ENCODE measurements around the gene NAT16. TPM values are rescaled to one million over a fixed set of nuclear protein-coding genes. Genes with fewer than 3 reads are reported as not detected.
A peak's percentile ranks its signal among the peaks of the same experiment; 100 is the strongest.

Gene NAT16
- total and polyA plus RNA-seq, 9 donors, result 0.12 TPM; not detected in 8

DNA sequence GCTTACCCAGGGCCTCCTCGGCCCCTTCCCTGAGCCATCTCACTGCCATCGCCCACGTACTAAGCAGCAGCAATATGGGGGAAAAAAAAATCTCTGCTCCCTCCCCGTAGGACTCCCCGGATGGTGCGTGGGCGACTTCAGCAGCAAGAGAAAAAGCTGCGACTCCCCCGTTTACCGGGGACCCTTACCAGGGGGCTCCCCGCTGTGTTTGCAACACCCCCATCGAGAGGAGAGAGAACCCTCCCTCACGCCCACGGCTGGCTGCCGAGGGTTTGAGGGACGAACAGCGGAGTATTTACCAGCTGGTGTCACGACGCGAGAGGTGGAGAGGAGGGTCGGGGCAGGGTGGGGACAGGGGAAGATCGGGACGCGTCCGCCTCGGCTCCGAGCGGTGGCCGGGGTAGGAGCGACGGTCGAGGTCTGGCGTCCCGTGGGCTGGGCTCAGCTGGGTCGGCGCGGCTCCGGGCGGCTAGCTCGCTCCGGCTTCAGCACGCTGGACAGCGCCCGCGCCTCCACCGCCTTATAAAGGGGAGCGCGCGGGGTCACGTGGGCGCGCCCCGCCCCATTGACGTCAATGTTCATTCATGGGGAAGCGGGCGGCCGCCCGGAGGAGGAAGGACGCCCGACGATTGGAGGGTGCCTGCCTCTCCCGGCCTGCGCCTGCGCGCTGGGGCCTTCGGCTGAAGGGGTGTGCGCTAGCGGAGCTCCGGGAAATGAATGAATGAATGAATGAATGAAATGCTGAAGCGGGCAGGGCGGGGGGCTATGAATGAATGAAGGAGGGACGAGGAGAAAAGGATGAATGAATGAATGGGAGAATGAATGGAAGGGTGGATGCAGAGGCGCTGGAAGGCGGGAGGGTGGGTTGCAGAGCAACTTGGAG lies 14.8 kb downstream of the NAT16 start, which contains the start of gene VGF:
Gene VGF (minus strand): TSS at position 495 of the 883 bp plus-strand sequence. CDS start 726 bp downstream, outside the sequence.
- Histone ChIP-seq H3K4me3 (ENCODE audit: low read length) (no peak within 1 kb of the TSS), H3K27ac (ENCODE audit: low read length) (no peak within 1 kb of the TSS), H3K4me1 (ENCODE audit: control insufficient read depth, insufficient read depth, low read length) (peaks cover 32% of the 10 kb centered on the region), H3K36me3 (ENCODE audit: control insufficient read depth, insufficient read depth, low read length) (peaks cover 4% of the 10 kb centered on the region), H3K9me3 (replicated peaks; ENCODE audit: control insufficient read depth, low read depth, low read length) (no peaks in the 10 kb centered on the region), H3K27me3 (ENCODE audit: control insufficient read depth, insufficient read depth, low read length) (peaks cover 86% of the 10 kb centered on the region)
- 1% methylated on average over 65 of the region's 74 CpGs for WGBS (ENCODE audit: insufficient coverage)
- DNase-seq, result peak; percentile 94

GRCh38 chr7:101164071-101164840 lies 15.8 kb downstream of the NAT16 start:
- H3K36me3 ChIP-seq (ENCODE audit: control insufficient read depth, insufficient read depth, low read length), result peaks cover 14% of the 10 kb centered on the region
- no peak overlapping the region for H3K27ac ChIP-seq (ENCODE audit: low read length)
- H3K4me3 ChIP-seq (ENCODE audit: low read length), result no peak overlapping the region
- H3K9me3 ChIP-seq (replicated peaks; ENCODE audit: control insufficient read depth, low read depth, low read length), result no peaks in the 10 kb centered on the region
- peak; percentile 53 for DNase-seq
- H3K4me1 ChIP-seq (ENCODE audit: control insufficient read depth, insufficient read depth, low read length), result peaks cover 32% of the 10 kb centered on the region
- H3K27me3 ChIP-seq (ENCODE audit: control insufficient read depth, insufficient read depth, low read length), result peaks cover 76% of the 10 kb centered on the region
- under 1% methylated on average over 70 of the region's 75 CpGs for WGBS (ENCODE audit: insufficient coverage)

DNA sequence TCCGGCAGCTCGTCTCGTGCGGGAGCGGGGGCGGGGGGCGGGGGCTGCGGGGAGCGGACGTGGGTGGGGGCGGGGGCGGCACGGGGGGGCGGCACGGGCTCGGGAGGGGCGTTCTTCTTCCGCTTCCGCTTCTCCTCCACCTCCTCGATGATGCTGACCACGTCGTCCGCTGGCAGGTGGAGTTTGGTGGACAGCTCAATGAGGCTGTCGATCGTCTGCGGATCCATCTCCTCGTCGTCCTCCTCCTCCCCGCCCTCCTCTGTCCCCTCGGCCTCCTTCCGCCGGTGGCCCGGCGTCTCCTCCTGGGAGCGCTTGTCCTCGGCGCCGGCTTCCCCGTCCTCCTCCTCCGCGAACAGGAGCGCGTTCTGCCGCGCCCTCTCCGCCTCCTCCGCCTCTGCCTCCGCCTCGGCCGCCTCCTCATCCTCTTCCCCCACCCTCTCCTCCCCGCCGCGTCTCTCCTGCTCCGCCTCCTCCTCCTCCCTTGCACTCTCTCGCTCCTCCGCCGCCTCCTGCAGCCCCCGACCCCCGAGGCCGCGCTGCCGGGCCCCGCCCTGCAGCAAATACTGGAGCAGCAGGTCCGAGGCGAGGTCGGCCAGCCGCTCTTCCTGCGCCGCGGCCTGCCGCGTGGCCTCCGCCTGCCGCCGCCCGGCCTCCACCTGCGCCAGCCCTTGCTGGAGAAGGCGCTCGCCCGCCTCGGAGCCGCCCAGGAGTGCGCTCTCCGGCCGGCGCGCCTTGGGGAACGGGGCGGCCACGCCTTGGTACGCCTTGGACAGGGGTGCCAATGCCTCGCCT lies 16.6 kb downstream of the NAT16 start:
- Histone ChIP-seq H3K27ac (ENCODE audit: low read length) (no peak overlapping the region), H3K27me3 (ENCODE audit: control insufficient read depth, insufficient read depth, low read length) (peaks cover 68% of the 10 kb centered on the region), H3K4me1 (ENCODE audit: control insufficient read depth, insufficient read depth, low read length) (peaks cover 32% of the 10 kb centered on the region), H3K36me3 (ENCODE audit: control insufficient read depth, insufficient read depth, low read length) (peaks cover 21% of the 10 kb centered on the region), H3K9me3 (replicated peaks; ENCODE audit: control insufficient read depth, low read depth, low read length) (no peaks in the 10 kb centered on the region), H3K4me3 (ENCODE audit: low read length) (peak overlapping the region; percentile 17)
- DNase-seq, result no peak
- WGBS (ENCODE audit: insufficient coverage), result under 1% methylated on average over 73 of the region's 92 CpGs

- Histone ChIP-seq H3K9me3 (replicated peaks; ENCODE audit: control insufficient read depth, low read depth, low read length) (no peaks in the 10 kb centered on the region), H3K36me3 (ENCODE audit: control insufficient read depth, insufficient read depth, low read length) (peaks cover 24% of the 10 kb centered on the region), H3K27ac (ENCODE audit: low read length) (no peak overlapping the region), H3K4me3 (ENCODE audit: low read length) (no peak overlapping the region), H3K27me3 (ENCODE audit: control insufficient read depth, insufficient read depth, low read length) (peaks cover 60% of the 10 kb centered on the region), H3K4me1 (ENCODE audit: control insufficient read depth, insufficient read depth, low read length) (peaks cover 32% of the 10 kb centered on the region)
- under 1% methylated on average over 34 of the region's 74 CpGs for WGBS (ENCODE audit: insufficient coverage)
- peak; percentile 54 for DNase-seq
Measured at GRCh38 chr7:101162551-101163278, 17.4 kb downstream of the NAT16 start.

- peaks cover 32% of the 10 kb centered on the region for H3K4me1 ChIP-seq (ENCODE audit: control insufficient read depth, insufficient read depth, low read length)
- WGBS (ENCODE audit: insufficient coverage), result 69% methylated on average over 8 of the region's 17 CpGs
- H3K27me3 ChIP-seq (ENCODE audit: control insufficient read depth, insufficient read depth, low read length), result peaks cover 52% of the 10 kb centered on the region
- no peak for DNase-seq
- no peak overlapping the region for H3K27ac ChIP-seq (ENCODE audit: low read length)
- peaks cover 30% of the 10 kb centered on the region for H3K36me3 ChIP-seq (ENCODE audit: control insufficient read depth, insufficient read depth, low read length)
- no peaks in the 10 kb centered on the region for H3K9me3 ChIP-seq (replicated peaks; ENCODE audit: control insufficient read depth, low read depth, low read length)
- no peak overlapping the region for H3K4me3 ChIP-seq (ENCODE audit: low read length)
Measured at GRCh38 chr7:101161692-101162471, 18.2 kb downstream of the NAT16 start.

DNA sequence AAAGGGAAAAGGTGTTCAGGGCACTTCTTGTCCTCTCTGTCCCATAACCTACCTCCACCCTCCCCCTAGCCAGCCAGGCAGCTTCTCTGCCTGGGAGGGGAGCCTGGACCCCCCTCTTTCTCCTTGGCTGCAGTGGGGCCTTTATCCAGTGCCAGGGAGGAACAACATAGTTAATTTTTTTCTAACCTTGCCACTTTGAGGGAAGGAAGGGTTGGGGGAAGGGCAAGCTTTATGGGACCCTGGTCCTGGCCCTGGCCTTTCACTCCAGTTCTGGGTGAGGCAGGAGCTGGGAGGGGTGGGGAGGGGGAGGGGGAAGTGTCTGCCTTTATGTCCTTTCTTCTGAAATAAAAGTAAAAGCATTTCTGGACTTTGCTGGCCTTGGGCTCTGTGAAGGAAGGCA lies 19.2 kb downstream of the NAT16 start:
- no peaks in the 10 kb centered on the region for H3K9me3 ChIP-seq (replicated peaks; ENCODE audit: control insufficient read depth, low read depth, low read length)

DNA sequence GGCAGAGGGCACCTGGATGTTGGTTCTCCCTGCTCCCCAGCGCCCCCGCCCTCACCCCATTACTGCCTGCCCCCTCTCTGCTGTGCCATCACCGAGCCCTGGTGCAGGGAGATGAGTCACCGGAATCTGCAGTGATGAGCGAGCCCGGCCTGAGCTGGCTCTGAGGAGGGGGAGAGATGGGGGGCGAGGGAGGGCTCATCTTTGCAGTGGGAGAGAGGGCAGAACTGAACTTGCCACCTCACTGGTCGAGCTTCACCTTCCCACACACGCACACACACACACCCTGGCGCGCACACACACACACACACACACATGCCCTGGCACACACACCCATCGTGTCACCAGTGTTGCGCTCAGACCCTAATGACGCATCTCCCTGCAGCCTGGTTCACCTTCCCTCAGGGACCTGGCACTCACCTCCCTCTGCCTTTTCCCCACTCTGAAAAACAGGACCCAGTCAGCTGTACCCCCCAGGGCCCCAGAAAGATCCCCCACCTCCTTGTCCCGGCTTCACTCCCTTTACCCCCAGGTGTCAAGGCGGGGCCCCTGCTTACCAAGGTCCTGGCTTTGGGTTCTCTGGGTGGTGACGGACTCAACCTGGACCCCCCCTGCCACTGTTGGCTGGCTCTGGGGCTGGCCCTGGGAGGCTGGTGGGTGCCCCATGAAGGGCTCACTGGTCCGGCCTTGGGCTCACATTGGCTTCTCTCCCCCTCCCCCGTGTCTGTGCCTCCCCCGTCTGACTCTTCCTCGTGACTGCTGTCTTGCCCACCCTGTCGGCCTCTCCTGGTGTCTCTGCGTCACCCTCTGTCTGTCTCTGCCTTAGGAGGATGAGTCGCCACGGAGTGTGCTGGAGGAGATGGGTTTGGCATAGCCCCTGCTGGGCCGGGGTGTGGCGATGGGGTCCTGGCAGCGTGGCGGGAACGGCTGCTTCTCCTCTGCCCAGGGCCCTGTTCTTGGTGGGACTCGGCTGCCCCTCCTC lies 20.1 kb downstream of the NAT16 start:
- DNase-seq, result no peak
- no peak overlapping the region for H3K27ac ChIP-seq (ENCODE audit: low read length)
- H3K27me3 ChIP-seq (ENCODE audit: control insufficient read depth, insufficient read depth, low read length), result peaks cover 33% of the 10 kb centered on the region
- H3K36me3 ChIP-seq (ENCODE audit: control insufficient read depth, insufficient read depth, low read length), result peaks cover 30% of the 10 kb centered on the region
- H3K4me1 ChIP-seq (ENCODE audit: control insufficient read depth, insufficient read depth, low read length), result peaks cover 26% of the 10 kb centered on the region
- H3K4me3 ChIP-seq (ENCODE audit: low read length), result no peak overlapping the region
- H3K9me3 ChIP-seq (replicated peaks; ENCODE audit: control insufficient read depth, low read depth, low read length), result no peaks in the 10 kb centered on the region
- 59% methylated on average over 14 of the region's 31 CpGs for WGBS (ENCODE audit: insufficient coverage)

More for the DNA sequence above, 19.2 kb downstream of the NAT16 start:
- Histone ChIP-seq H3K27me3 (ENCODE audit: control insufficient read depth, insufficient read depth, low read length) (peaks cover 42% of the 10 kb centered on the region), H3K4me1 (ENCODE audit: control insufficient read depth, insufficient read depth, low read length) (peaks cover 30% of the 10 kb centered on the region), H3K27ac (ENCODE audit: low read length) (no peak overlapping the region), H3K4me3 (ENCODE audit: low read length) (no peak overlapping the region), H3K36me3 (ENCODE audit: control insufficient read depth, insufficient read depth, low read length) (peaks cover 30% of the 10 kb centered on the region)
- no peak for DNase-seq

- Histone ChIP-seq H3K4me3 (ENCODE audit: low read length) (no peak overlapping the region), H3K9me3 (replicated peaks; ENCODE audit: control insufficient read depth, low read depth, low read length) (no peaks in the 10 kb centered on the region), H3K4me1 (ENCODE audit: control insufficient read depth, insufficient read depth, low read length) (peaks cover 11% of the 10 kb centered on the region), H3K27ac (ENCODE audit: low read length) (no peak overlapping the region), H3K36me3 (ENCODE audit: control insufficient read depth, insufficient read depth, low read length) (peaks cover 30% of the 10 kb centered on the region), H3K27me3 (ENCODE audit: control insufficient read depth, insufficient read depth, low read length) (peaks cover 8% of the 10 kb centered on the region)
- 68% methylated on average over 10 of the region's 14 CpGs for WGBS (ENCODE audit: insufficient coverage)
- DNase-seq, result no peak
Measured at GRCh38 chr7:101156866-101157589, 23.1 kb downstream of the NAT16 start.

All from muscle of leg (tissue), 11 donors.